HG03159 (cell line): ENCODE measurements around the gene C16orf89.
"Not testable (repeated sequence)": the region's sequence is repeated elsewhere in the genome, so short reads cannot be mapped to it uniquely, and the experiment has no call there.

Experiments
- ATAC-seq: cut with Tn5 transposase; IDR thresholded peaks from one replicate; pipeline ENCODE4 v1.9.1; 2021; ENCODE audit warnings: mild to moderate bottlenecking, moderate library complexity; ENCODE audit not compliant: unreplicated experiment

The C16orf89 gene

GRCh38 chr16:5085716-5086115 lies 20.0 kb upstream of the C16orf89 start:
- ATAC-seq = not testable (repeated sequence)

DNA sequence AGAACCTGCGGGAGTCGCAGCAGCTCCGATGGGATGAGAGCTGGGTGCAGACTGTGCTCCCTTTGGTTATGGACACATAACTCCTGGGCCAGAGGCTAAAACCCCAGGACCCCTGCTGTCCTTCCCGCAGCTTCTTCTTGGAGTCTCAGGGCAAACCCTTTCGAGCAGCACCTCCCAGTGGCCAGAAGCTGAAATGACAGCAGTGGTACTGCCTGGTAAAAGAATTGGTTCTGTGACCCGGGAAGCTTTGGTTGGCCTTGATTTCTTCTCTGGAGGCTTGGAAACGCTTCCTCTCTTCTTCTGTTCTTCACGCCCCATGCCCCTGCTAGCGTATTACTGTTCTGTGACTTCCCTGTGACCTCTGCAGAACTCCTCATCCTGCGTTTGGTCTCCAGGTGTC lies 19.0 kb upstream of the C16orf89 start:
- not testable (repeated sequence) for ATAC-seq

- ATAC-seq = not testable (repeated sequence)
Observed at GRCh38 chr16:5084099-5084731, 18.5 kb upstream of the C16orf89 start.

DNA sequence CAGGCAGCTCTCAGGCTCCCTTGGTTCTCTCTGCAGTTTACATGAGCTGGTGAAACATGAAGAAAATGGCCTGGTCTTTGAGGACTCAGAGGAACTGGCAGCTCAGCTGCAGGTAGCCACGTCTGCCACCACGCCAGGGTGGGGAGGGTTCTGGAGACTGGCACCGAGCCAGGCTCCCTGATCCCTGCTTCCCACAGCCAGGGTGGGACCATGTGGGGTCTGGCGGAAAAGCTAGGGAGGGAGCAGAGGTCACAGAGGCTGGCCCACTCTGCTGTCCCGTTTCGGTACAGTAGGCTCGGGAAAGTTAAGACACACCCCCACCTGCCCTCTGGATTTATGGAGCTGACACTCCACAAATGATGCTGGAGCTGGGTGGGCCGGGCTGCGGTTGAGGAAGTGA lies 17.9 kb upstream of the C16orf89 start:
- ATAC-seq = not testable (repeated sequence)

- ATAC-seq = not testable (repeated sequence)
Observed at GRCh38 chr16:5080996-5081395, 15.2 kb upstream of the C16orf89 start.

- not testable (repeated sequence) for ATAC-seq
Observed at GRCh38 chr16:5080461-5080860, 14.7 kb upstream of the C16orf89 start.

DNA sequence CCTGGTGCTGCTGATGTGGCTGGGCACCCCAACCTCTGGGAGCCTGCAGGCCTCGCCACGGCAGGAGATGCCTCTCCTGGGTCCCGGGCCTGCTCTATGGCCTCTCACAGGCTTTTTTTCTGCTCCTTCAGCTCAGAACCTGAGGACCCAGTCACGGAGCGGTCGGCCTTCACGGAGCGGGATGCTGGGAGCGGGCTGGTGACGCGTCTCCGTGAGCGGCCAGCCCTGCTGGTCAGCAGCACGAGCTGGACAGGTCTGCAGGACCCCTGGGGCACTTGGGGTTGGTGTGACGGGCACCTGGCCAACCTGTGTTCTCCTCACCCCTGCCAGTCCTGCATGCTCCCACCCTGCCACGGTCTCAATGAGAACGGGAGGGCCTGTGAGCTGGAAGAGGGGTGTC lies 12.9 kb upstream of the C16orf89 start:
- no peak for ATAC-seq

- ATAC-seq = no peak
Observed at GRCh38 chr16:5077304-5077703, 11.5 kb upstream of the C16orf89 start.

DNA sequence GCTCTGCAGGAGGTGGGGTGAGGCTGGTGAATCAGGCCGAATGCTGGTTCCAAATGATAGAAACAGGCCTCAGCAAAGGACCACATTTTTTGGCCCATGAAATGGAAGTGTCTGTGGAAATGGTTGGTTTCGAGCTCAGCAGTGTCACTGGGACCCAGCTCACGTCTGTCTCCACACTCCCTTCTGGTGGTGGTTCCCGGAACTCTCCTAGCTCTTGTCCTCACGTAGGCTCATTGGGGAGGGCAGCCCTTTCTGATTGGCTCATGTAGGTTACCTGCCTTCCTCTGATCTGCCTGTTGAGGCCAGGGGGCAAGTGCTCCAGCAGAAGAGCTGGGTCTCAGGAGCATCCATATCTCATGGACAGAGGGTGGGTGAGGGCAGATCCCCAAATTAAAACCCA lies 9.9 kb upstream of the C16orf89 start:
- no peak for ATAC-seq

DNA sequence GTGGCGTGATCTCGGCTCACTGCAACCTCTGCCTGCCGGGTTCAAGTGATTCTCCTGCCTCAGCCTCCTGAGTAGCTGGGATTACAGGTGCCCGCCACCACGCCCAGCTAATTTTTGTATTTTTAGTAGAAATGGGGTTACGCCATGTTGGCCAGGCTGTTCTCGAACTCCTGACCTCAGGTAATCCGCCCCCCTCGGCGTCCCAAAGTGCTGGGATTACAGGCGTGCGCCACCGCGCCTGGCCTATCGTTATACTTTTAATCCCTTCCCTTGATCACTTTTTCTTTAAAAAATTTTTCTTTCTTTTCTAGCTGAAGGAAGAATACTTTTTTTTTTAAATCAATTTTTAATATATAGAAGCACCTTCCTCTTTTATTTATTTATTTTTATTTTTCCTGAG lies 8.0 kb upstream of the C16orf89 start:
- not testable (repeated sequence) for ATAC-seq

DNA sequence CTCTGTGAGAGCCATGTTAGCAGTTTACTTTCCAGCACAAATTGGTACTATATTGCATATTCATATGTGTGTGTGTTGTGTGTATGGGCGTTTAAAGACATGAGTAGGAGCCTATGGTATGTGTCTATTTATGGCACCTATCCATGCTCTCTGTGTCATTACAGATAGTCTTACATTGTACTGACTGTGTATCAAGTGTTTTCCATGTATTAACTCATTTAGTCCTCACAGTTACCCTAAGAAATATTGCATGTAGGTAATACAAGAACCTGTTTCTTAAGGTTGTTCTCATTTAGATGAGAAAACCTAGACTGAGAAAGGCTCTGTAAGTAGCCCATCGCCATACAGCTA lies 7.5 kb upstream of the C16orf89 start:
- ATAC-seq = no peak

DNA sequence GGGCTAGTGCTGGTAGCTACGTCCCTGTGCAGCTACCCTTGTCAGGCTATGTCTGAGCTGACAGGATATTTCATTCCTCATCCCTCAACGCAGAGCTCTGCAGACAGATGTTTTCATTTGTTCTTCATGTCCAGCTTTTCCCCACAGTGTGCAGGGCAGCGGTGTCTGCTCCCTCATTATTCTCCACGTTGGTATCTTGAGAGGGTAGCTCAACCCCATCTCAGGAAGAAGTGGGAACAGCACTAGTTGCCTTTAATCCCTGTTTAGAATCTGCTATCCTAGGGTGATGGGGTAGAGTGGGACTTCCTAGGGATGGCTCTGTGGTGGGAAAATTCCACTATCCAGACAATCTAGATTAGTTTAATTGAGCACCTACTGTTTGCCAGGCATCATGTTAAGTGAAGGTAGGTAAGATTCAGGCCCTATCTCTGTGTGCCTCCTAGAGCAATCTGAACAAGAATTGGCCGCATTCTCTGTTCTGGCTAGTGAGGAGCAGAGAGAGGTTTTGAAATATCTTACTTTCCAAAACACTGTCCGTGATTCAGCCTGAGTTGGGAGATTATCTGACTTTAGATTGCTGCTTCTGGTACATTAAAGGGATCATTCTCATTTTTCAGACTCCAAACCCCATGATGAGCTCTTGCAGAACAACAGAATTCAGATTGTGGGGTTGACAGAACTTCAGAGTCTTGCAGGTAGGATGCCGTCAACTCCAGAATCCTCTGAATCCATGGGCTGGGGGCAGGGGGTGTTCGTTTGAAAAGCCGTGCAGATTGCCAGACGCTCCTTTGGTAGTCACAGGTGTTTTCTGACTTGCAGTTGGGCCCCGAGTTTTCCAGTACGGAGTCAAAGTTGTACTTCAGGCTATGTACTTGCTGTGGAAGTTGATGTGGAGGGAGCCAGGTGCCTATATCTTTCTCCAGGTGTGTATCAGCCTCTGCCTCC lies 6.8 kb upstream of the C16orf89 start:
- ATAC-seq = no peak

DNA sequence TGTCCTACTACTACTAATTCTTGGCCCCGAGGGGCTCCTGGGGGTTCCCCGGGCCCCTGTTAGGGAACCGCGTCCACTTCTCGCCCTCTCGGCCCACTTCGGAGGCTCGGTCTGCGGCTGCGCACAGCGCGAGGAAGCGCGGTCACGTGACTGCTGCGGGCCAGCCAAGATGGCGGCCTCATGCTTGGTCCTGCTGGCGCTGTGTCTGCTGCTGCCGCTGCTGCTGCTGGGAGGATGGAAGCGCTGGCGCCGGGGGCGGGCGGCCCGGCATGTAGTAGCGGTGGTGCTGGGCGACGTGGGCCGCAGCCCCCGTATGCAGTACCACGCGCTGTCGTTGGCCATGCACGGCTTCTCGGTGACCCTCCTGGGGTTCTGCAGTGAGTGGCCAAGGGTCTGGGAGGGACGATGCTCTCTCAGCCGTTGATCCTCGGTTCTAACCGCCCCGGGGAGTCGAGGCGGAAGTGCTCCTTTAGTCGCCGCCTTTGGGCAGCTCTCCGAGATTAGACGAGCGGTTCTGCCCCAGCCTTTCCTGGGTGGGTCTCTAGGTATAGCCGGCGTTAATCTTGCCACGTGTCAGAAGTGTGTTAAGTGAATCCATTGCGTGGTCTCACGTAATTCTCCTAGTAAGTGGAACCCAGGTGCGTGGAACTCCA lies 6.1 kb upstream of the C16orf89 start, which contains the start of gene ALG1:
Gene ALG1, plus strand, starts transcription at position 163 of the 653 bp plus-strand sequence. Its CDS starts 7 bp downstream, at position 170.
- ATAC-seq = peak; percentile 84

DNA sequence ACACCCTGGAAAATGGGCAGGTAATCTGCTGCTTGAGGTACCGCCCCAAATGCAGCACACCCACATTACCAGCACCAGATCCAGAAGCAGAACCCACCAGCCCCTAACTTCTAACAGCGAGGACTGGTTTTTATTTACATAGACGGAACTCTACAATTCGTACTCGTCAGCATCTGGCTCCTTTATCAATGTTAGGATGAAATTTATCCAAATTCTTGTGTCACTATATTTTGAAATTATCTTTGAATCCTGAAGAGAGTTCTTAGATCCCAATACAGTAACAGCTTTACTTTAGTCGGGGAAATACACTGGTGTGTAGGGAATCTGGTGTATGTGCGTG lies 5.6 kb upstream of the C16orf89 start:
- ATAC-seq = no peak

DNA sequence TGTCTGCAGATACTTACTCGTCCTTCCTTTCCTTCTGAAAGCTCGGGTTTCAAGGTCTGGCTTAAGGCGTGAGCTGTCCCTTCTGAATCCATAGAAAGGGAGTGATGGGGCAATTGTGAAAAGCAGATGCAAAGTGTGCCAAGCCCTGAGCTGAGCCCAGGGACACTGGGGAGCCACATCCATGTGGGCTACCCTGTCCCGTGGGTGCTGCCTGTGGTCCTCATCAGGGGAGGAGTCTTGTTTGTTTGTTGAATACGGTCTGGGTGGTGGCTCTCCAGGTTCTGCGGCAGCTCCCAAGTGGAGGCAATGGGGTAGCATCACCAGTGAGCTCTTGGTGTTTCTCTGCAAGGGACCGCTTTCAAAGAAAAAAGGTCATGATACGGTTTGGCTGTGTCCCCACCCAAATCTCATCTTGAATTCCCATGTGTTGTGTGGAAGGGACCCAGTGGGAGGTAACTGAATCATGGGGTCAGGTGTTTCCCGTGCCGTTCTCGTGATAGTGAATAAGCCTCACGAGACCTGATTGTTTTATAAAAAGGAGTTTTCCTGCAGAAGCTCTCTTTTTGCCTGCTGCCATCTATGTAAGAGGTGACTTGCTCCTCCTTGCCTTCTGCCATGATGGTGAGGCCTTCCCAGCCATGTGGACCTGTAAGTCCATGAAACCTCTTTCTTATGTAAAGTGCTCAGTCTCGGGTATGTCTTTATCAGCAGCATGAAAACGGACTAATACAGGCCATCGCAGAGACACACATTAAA lies 4.9 kb upstream of the C16orf89 start:
- ATAC-seq = no peak

- ATAC-seq = no peak
Observed at GRCh38 chr16:5069854-5070253, 4.1 kb upstream of the C16orf89 start.

- ATAC-seq = no peak
Observed at GRCh38 chr16:5069048-5069447, 3.3 kb upstream of the C16orf89 start.

GRCh38 chr16:5066511-5066910 lies 755 bp upstream of the C16orf89 start:
- ATAC-seq = no peak

DNA sequence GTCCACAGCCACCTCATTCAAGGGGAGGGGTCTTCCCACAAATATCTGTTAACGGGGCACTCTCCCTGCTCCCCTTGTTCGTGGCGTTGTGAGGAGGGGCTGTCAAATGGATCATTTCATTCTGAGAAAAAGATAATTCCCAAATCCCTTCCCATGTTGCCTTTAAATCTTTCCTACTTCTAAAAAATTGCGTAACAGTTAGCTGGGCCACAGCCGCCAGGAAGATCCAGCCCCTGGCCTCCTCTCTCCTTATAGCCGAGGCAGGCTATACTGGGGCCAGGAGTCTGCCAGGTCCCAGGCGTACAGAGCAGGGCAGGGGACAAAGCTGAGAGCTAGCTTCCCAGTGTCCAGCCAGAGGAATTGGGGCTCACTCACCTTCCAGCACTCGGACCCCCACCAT lies 430 bp downstream of the C16orf89 start:
- no peak for ATAC-seq

DNA sequence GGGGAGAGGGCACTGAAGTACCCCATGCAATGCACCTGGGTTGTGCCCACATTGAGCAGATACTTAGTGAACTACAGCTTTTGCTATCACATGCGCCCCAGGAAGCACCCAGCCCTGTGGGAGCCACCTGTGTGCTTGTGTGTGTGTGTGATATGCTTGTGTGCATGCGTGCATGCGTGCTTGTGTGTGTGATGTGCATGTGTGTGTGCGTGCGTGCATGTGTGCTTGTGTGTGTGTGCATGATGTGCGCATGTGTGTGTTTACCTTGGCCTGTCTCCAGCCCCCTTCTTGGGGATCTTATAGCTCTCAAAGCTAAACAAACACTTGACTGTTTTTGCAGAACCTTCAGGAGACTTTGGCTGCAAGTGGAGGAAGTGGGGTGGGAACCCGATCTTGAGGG lies 841 bp downstream of the C16orf89 start:
- ATAC-seq = no peak
